H1 (cell line): ENCODE data around the gene HOXB3. TPM values are rescaled to one million over a fixed set of nuclear protein-coding genes. Genes with fewer than 3 reads are reported as not detected.

Experiments
- CTCF ChIA-PET: fragments of 300-600 bp; sonication (Branson Sonifier 250); formaldehyde crosslinking; loops from one replicate; lab custom pipeline; 2021; ENCODE audit not compliant: partially characterized antibody; lab: Charles Lee
- POLR2A ChIA-PET: fragments of 300-600 bp; sonication (Branson Sonifier 250); formaldehyde crosslinking; loops from one replicate; lab custom pipeline; 2021; ENCODE audit warnings: inconsistent platforms; ENCODE audit not compliant: partially characterized antibody; lab: Charles Lee
- DNase-seq, 2 experiments: peaks; one replicate each; pipeline versions ENCODE4 v3.0.0 to v3.0.0-alpha.2; 2010 to 2022; ENCODE audit warnings: low spot score in 2 of 2, low read depth in 1 of 2, mixed read lengths in 1 of 2
- FAIRE-seq: peaks from 2 replicates; lab custom pipeline; 2011; peaks lifted over from hg19 to GRCh38; lab: Jason Lieb, UNC
- H2AFZ ChIP-seq: 2 replicates; pipeline ENCODE4 v1.8.1; 2012; ENCODE audit warnings: low read length, inconsistent platforms
- H2AK5ac ChIP-seq: 2 replicates; pipeline ENCODE4 v1.6.1; 2013; ENCODE audit warnings: low read depth, low read length
- H2BK120ac ChIP-seq: replicated peaks from 2 replicates; pipeline ENCODE3; 2013; ENCODE audit warnings: low read depth, low read length, inconsistent platforms
- H2BK12ac ChIP-seq: 2 replicates; pipeline ENCODE4 v1.6.1; 2013; ENCODE audit warnings: low read depth, low read length
- H2BK15ac ChIP-seq: 2 replicates; pipeline ENCODE4 v1.6.1; 2013; ENCODE audit warnings: low read length
- H2BK20ac ChIP-seq: 2 replicates; pipeline ENCODE4 v1.6.1; 2013; ENCODE audit warnings: low read length
- H2BK5ac ChIP-seq: 2 replicates; pipeline ENCODE4 v1.6.1; 2013; ENCODE audit warnings: low read depth, low read length
- H3K14ac ChIP-seq: 2 replicates; pipeline ENCODE4 v1.6.1; 2013; ENCODE audit warnings: inconsistent platforms; ENCODE audit not compliant: insufficient read length
- H3K18ac ChIP-seq: 2 replicates; pipeline ENCODE4 v1.6.1; 2013; ENCODE audit warnings: low read length; ENCODE audit errors: extremely low read depth
- H3K23ac ChIP-seq: 2 replicates; pipeline ENCODE4 v1.6.1; 2013; ENCODE audit warnings: inconsistent platforms; ENCODE audit not compliant: insufficient read length
- H3K23me2 ChIP-seq: 2 replicates; pipeline ENCODE4 v1.6.1; 2013; ENCODE audit warnings: low read depth, low read length
- H3K27ac ChIP-seq: 2 replicates; pipeline ENCODE4 v1.6.1; 2011; ENCODE audit warnings: low read depth, low read length, inconsistent platforms
- H3K27me3 ChIP-seq, 4 experiments: replicated peaks in 1 of 4; 1 replicate in 1 of 4; 2 replicates in 3 of 4; pipeline versions ENCODE4 v1.6.1 to v1.8.1; 2011 to 2013; ENCODE audit warnings: low read length in 3 of 4, mild to moderate bottlenecking in 3 of 4, inconsistent platforms in 2 of 4, mixed read lengths in 2 of 4, moderate library complexity in 1 of 4; ENCODE audit not compliant: control insufficient read depth in 3 of 4, insufficient read depth in 3 of 4; ENCODE audit errors: extremely low read depth in 1 of 4
- H3K36me3 ChIP-seq, 4 experiments: 2 replicates each; pipeline versions ENCODE4 v1.6.1 to v1.8.1; 2011 to 2013; ENCODE audit warnings: mild to moderate bottlenecking in 4 of 4, low read length in 3 of 4, moderate library complexity in 2 of 4, control low read depth in 1 of 4, inconsistent platforms in 1 of 4; ENCODE audit not compliant: insufficient read depth in 4 of 4, control insufficient read depth in 2 of 4
- H3K4ac ChIP-seq: replicated peaks from 2 replicates; pipeline ENCODE3; 2013; ENCODE audit warnings: low read length, low read depth, mixed read lengths, inconsistent platforms; ENCODE audit not compliant: insufficient read length
- H3K4me1 ChIP-seq, 4 experiments: replicated peaks in 1 of 4; 1 replicate in 1 of 4; 2 replicates in 3 of 4; pipeline versions ENCODE4 v1.6.1 to v1.8.1; 2011 to 2013; ENCODE audit warnings: low read length in 3 of 4, inconsistent platforms in 2 of 4, mixed read lengths in 1 of 4; ENCODE audit not compliant: insufficient read depth in 4 of 4, control insufficient read depth in 3 of 4
- H3K4me2 ChIP-seq, 2 experiments: 2 replicates each; pipeline versions ENCODE4 v1.6.1 to v1.8.1; 2011 to 2013; ENCODE audit warnings: low read depth in 2 of 2, low read length in 2 of 2, control low read depth in 1 of 2, inconsistent platforms in 1 of 2, mild to moderate bottlenecking in 1 of 2; ENCODE audit not compliant: insufficient read depth in 1 of 2
- H3K4me3 ChIP-seq, 4 experiments: fragments of 200-600, 300-600 bp in 1 of 4; sonication (generic), shearing (Covaris generic), sonication (Bioruptor Twin) in 1 of 4; 2 replicates each; pipeline versions ENCODE4 v1.5.1 to v1.8.1; 2011 to 2016; ENCODE audit warnings: low read length in 4 of 4, low read depth in 3 of 4, control low read depth in 2 of 4, inconsistent platforms in 2 of 4, mild to moderate bottlenecking in 2 of 4, mixed read lengths in 1 of 4, moderate library complexity in 1 of 4; ENCODE audit not compliant: insufficient read depth in 2 of 4; ENCODE audit errors: extremely low read depth in 1 of 4
- H3K56ac ChIP-seq: replicated peaks from 2 replicates; pipeline ENCODE3; 2013; ENCODE audit warnings: low read depth, mild to moderate bottlenecking, mixed read lengths, low read length, inconsistent platforms; ENCODE audit not compliant: insufficient read length
- H3K79me1 ChIP-seq: 2 replicates; pipeline ENCODE4 v1.6.1; 2013; ENCODE audit warnings: low read depth, low read length, control low read depth
- H3K79me2 ChIP-seq, 2 experiments: 2 replicates each; pipeline versions ENCODE4 v1.6.1 to v1.8.1; 2012 to 2013; ENCODE audit warnings: low read length in 2 of 2, mild to moderate bottlenecking in 2 of 2, inconsistent platforms in 1 of 2; ENCODE audit not compliant: insufficient read depth in 2 of 2, control insufficient read depth in 1 of 2
- H3K9ac ChIP-seq, 4 experiments: replicated peaks in 1 of 4; 1 replicate in 1 of 4; 2 replicates in 3 of 4; pipeline versions ENCODE4 v1.6.1 to v1.8.1; 2011 to 2013; ENCODE audit warnings: low read depth in 3 of 4, low read length in 3 of 4, control low read depth in 2 of 4, mild to moderate bottlenecking in 2 of 4, moderate library complexity in 2 of 4, inconsistent platforms in 1 of 4; ENCODE audit errors: extremely low read depth in 1 of 4
- H3K9me3 ChIP-seq, 2 experiments: 2 replicates each; pipeline versions ENCODE4 v1.6.1 to v1.8.1; 2012 to 2013; ENCODE audit warnings: mild to moderate bottlenecking in 2 of 2, moderate library complexity in 2 of 2, control low read depth in 1 of 2, inconsistent platforms in 1 of 2, low read depth in 1 of 2, low read length in 1 of 2, mixed read lengths in 1 of 2; ENCODE audit not compliant: insufficient read depth in 2 of 2
- H4K20me1 ChIP-seq, 2 experiments: replicated peaks in 1 of 2; 2 replicates each; pipeline versions ENCODE3 to v1.8.1; 2011 to 2013; ENCODE audit warnings: inconsistent platforms in 2 of 2, low read length in 2 of 2, mild to moderate bottlenecking in 1 of 2; ENCODE audit not compliant: insufficient read depth in 2 of 2, control insufficient read depth in 1 of 2
- H4K5ac ChIP-seq: 2 replicates; pipeline ENCODE4 v1.6.1; 2013; ENCODE audit warnings: low read length, low read depth, mixed read lengths, inconsistent platforms; ENCODE audit not compliant: insufficient read length
- H4K8ac ChIP-seq: 2 replicates; pipeline ENCODE4 v1.8.0; 2013; ENCODE audit warnings: mild to moderate bottlenecking, moderate library complexity, low read length, inconsistent platforms; ENCODE audit not compliant: insufficient read depth; ENCODE audit errors: extremely low read depth
- H4K91ac ChIP-seq: replicated peaks from 2 replicates; pipeline ENCODE3; 2013; ENCODE audit warnings: low read length, mixed read lengths, inconsistent platforms; ENCODE audit not compliant: insufficient read length
- CBX8 ChIP-seq: fragments of 300-800, 300-1000 bp; sonication (generic); IDR thresholded peaks from 2 replicates; pipeline ENCODE4 v1.7.1; 2016; ENCODE audit warnings: low read depth, low read length, borderline replicate concordance
- CHD2 ChIP-seq: IDR thresholded peaks from 2 replicates; pipeline ENCODE4 v1.6.1; 2012; ENCODE audit warnings: low read length, improper control_type of control experiment
- EZH2 ChIP-seq: fragments of 200-600 bp; sonication (generic); IDR thresholded peaks from 2 replicates; pipeline ENCODE4 v1.7.1; 2012; ENCODE audit warnings: low read depth, mild to moderate bottlenecking, moderate library complexity, low read length, inconsistent platforms; ENCODE audit not compliant: severe bottlenecking
- FOSL1 ChIP-seq: IDR thresholded peaks from 2 replicates; pipeline ENCODE4 v1.6.1; 2011; ENCODE audit warnings: mild to moderate bottlenecking, low read depth, low read length, moderate library complexity; ENCODE audit not compliant: insufficient read depth
- MAX ChIP-seq: IDR thresholded peaks from 2 replicates; pipeline ENCODE4 v1.6.1; 2012; ENCODE audit warnings: inconsistent platforms
- POU5F1 ChIP-seq: IDR thresholded peaks from 2 replicates; pipeline ENCODE4 v1.6.1; 2011; ENCODE audit warnings: low read depth, mild to moderate bottlenecking, low read length, moderate library complexity
- RFX5 ChIP-seq: IDR thresholded peaks from 2 replicates; pipeline ENCODE4 v1.6.1; 2011; ENCODE audit warnings: low read depth, low read length, improper control_type of control experiment, borderline replicate concordance
- RNF2 ChIP-seq: fragments of 200-900, 300-1000 bp; sonication (generic); IDR thresholded peaks from 2 replicates; pipeline ENCODE4 v1.7.1; 2016; ENCODE audit warnings: borderline replicate concordance, low read depth, mild to moderate bottlenecking, antibody characterized with exemption, low read length; ENCODE audit not compliant: poor library complexity, severe bottlenecking; ENCODE audit errors: missing control alignments
- SIRT6 ChIP-seq: IDR thresholded peaks from one replicate; pipeline ENCODE4 v1.7.1; 2012; ENCODE audit warnings: low read length, inconsistent platforms
- WGBS, 2 experiments: shearing (Covaris generic) in 1 of 2; methylation state at CpG; one replicate each; pipeline versions ENCODE4 v1.1.6 to v1.1.7; 2013 to 2015; ENCODE audit warnings: low lambda C conversion rate in 2 of 2, mixed read lengths in 2 of 2, inconsistent platforms in 1 of 2, low coverage in 1 of 2, missing lambda C conversion rate in 1 of 2; ENCODE audit not compliant: insufficient replicate concordance in 2 of 2, insufficient coverage in 1 of 2, insufficient read length in 1 of 2; ENCODE audit errors: extremely low coverage in 1 of 2, missing lambda C conversion rate in 1 of 2; 5-methylcytosine and 5-hydroxymethylcytosine counted together
- polyA plus RNA-seq, 7 experiments: library from polyadenylated mRNA; depleted of rRNA in 3 of 7; stranded (reverse) in 5 of 7; unstranded in 2 of 7; fragments of >200 nt in 5 of 7; fragments of 200-250 nt in 2 of 7; gene quantifications; 1 replicate in 5 of 7; 2 replicates in 1 of 7; 4 replicates in 1 of 7; pipeline versions ENCODE4 v1.2.1 to v1.2.3, GENCODE V29; 2011 to 2013; ENCODE audit warnings: missing spikeins in 2 of 7, mixed read lengths in 2 of 7
- total RNA-seq: library from RNA; stranded (reverse); fragmentation: NEBNext Ultra II Directional; extraction: Animal tissue kit (Norgen Biotek cat#: 25700); gene quantifications from 2 replicates; pipeline ENCODE4 v1.2.1, GENCODE V29; 2021

Gene HOXB3
- total and polyA plus RNA-seq, 2 of the 8 experiments (the other 6 are each of a cell fraction or from before 2014, with no cell fraction given) = not detected

- CTCF ChIA-PET = interaction anchor here (0.5 to 4.6 kb wide), 5 partner anchors 10 to 381 kb away, joined by 3 to 30 read pairs (median 4); partner anchors contain the start of gene HOXB8
- Histone ChIP-seq H4K20me1 (peaks cover 37 to 41% of the 10 kb centered on the region in 2 experiments), H3K79me2 (no peaks in the 10 kb centered on the region), H3K9me3 (no peaks in the 10 kb centered on the region), H3K4me3 (no peak overlapping the region), H4K5ac (no peak overlapping the region), H2BK15ac (no peak overlapping the region), H3K36me3 (no peaks in the 10 kb centered on the region; a peak in 1 of 8 replicates), H3K18ac (no peak overlapping the region), H3K4me1 (peaks cover 0 to 15% (median 5%) of the 10 kb centered on the region in 4 experiments; a peak in 5 of 7 replicates), H2AFZ (no peak overlapping the region), H3K4ac (no peak overlapping the region), H2BK12ac (peak overlapping the region; percentile 51; the same call in 1 of the 2 replicates), H4K8ac (no peak overlapping the region), H3K4me2 (no peak overlapping the region), H3K9ac (no peak overlapping the region), H2AK5ac (peak overlapping the region; percentile 30; the same call in 1 of the 2 replicates), H3K27ac (no peak overlapping the region), H3K23ac (no peak overlapping the region), H2BK20ac (no peak overlapping the region), H3K27me3 (peaks cover 97 to 100% (median 100%) of the 10 kb centered on the region in 4 experiments), H3K23me2 (peaks cover 2% of the 10 kb centered on the region; the same call in 1 of the 2 replicates), H2BK120ac (no peak overlapping the region), H3K14ac (no peak overlapping the region), H2BK5ac (no peak overlapping the region), H4K91ac (no peak overlapping the region), H3K56ac (no peak overlapping the region), H3K79me1 (no peaks in the 10 kb centered on the region)
- WGBS, 2 experiments = 49% methylated on average over 15 of the region's 15 CpGs; no CpG with 5 or more reads in 1 of the 2 experiments
- FAIRE-seq (no peak), DNase-seq (no peak)
- TF ChIP-seq POU5F1 (no peak), CHD2 (no peak), FOSL1 (no peak), EZH2 (peak; percentile 4), RFX5 (no peak), MAX (no peak), SIRT6 (no peak), CBX8 (0 out of 2 replicates have a peak, but pooled peaks have one; percentile 8), RNF2 (peak; percentile 85)
- POLR2A ChIA-PET = no interaction called here
These were observed 40.2 kb upstream of the HOXB3 start for GRCh38 chr17:48630009-48630924.
